HepG2 (cell line): Measurements from ENCODE around the gene URGCP. TPM values are rescaled to one million over a fixed set of nuclear protein-coding genes. Genes with fewer than 3 reads are reported as not detected.

Experiments used
- CENPT ChIP-seq: sonication (generic); formaldehyde crosslinking; IDR thresholded peaks from 2 replicates; pipeline ENCODE4 v1.8.0; 2022; ENCODE audit warnings: low read depth, mild to moderate bottlenecking, moderate library complexity, missing genetic modification reagents
- CENPX ChIP-seq: sonication (generic); formaldehyde crosslinking; IDR thresholded peaks from 2 replicates; pipeline ENCODE4 v1.9.0; 2021; ENCODE audit warnings: mild to moderate bottlenecking, missing genetic modification reagents, moderate library complexity
- CHCHD3 ChIP-seq: sonication (generic); formaldehyde crosslinking; IDR thresholded peaks from 2 replicates; pipeline ENCODE4 v1.8.0; 2022; ENCODE audit warnings: mild to moderate bottlenecking, missing genetic modification reagents, moderate library complexity
- ELF3 ChIP-seq: IDR thresholded peaks from 2 replicates; pipeline ENCODE4 v1.6.1; 2016; ENCODE audit warnings: missing genetic modification reagents, missing compliant biosample characterization
- FOSL2 ChIP-seq: sonication (generic); formaldehyde crosslinking; IDR thresholded peaks from 2 replicates; pipeline ENCODE4 v1.4.0; 2020; ENCODE audit warnings: missing genetic modification reagents
- FOXP1 ChIP-seq, 2 experiments: fragments of 450-650 bp in 1 of 2; IDR thresholded peaks; 2 replicates each; pipeline ENCODE4 v1.6.1; 2017 to 2018; ENCODE audit warnings: antibody characterized with exemption in 1 of 2
- HHEX ChIP-seq: IDR thresholded peaks from 2 replicates; pipeline ENCODE4 v1.6.1; 2016; ENCODE audit warnings: control low read depth
- ISL2 ChIP-seq: sonication (generic); formaldehyde crosslinking; IDR thresholded peaks from 2 replicates; pipeline ENCODE4 v1.5.0; 2020; ENCODE audit warnings: missing genetic modification reagents
- MBD4 ChIP-seq: IDR thresholded peaks from 2 replicates; pipeline ENCODE4 v1.6.1; 2012; ENCODE audit warnings: low read length, inconsistent platforms, borderline replicate concordance
- MIXL1 ChIP-seq: IDR thresholded peaks from 2 replicates; pipeline ENCODE4 v1.6.1; 2016
- MTF2 ChIP-seq: sonication (generic); formaldehyde crosslinking; IDR thresholded peaks from 2 replicates; pipeline ENCODE4 v1.5.0; 2020; ENCODE audit warnings: missing genetic modification reagents, borderline replicate concordance
- NFATC3 ChIP-seq: sonication (generic); formaldehyde crosslinking; IDR thresholded peaks from 2 replicates; pipeline ENCODE4 v1.5.1; 2020; ENCODE audit warnings: mild to moderate bottlenecking, missing genetic modification reagents
- RAD51 ChIP-seq: fragments of 450-650 bp; IDR thresholded peaks from 2 replicates; pipeline ENCODE4 v1.6.1; 2016; ENCODE audit warnings: borderline replicate concordance
- RELA ChIP-seq: sonication (generic); formaldehyde crosslinking; IDR thresholded peaks from 2 replicates; pipeline ENCODE4 v1.4.0; 2020; ENCODE audit warnings: missing genetic modification reagents
- SP5 ChIP-seq: IDR thresholded peaks from 2 replicates; pipeline ENCODE4 v1.6.1; 2016; ENCODE audit warnings: low read depth, borderline replicate concordance
- SRSF1 ChIP-seq: fragments of 200-400 bp; formaldehyde crosslinking; optimal IDR thresholded peaks from 2 replicates; pipeline ENCODE3; 2017; ENCODE audit warnings: mild to moderate bottlenecking, low read depth, low read length, moderate library complexity
- TAF15 ChIP-seq: fragments of 200-400 bp; formaldehyde crosslinking; IDR thresholded peaks from one replicate; pipeline ENCODE4 v1.6.1; 2018; ENCODE audit warnings: mild to moderate bottlenecking, low read depth, low read length; ENCODE audit not compliant: poor library complexity, severe bottlenecking
- ZFP90 ChIP-seq: sonication (generic); formaldehyde crosslinking; IDR thresholded peaks from 2 replicates; pipeline ENCODE4 v1.8.0; 2022; ENCODE audit warnings: missing genetic modification reagents, mild to moderate bottlenecking, inconsistent platforms, borderline replicate concordance
- ZNF572 ChIP-seq: sonication (generic); formaldehyde crosslinking; IDR thresholded peaks from 2 replicates; pipeline ENCODE4 v1.5.1; 2020; ENCODE audit warnings: mild to moderate bottlenecking, missing genetic modification reagents
- ZNF775 ChIP-seq: sonication (generic); formaldehyde crosslinking; IDR thresholded peaks from 2 replicates; pipeline ENCODE4 v1.4.0; 2020; ENCODE audit warnings: missing genetic modification reagents, mild to moderate bottlenecking, moderate library complexity, borderline replicate concordance
- ZNF790 ChIP-seq: sonication (generic); formaldehyde crosslinking; IDR thresholded peaks from 2 replicates; pipeline ENCODE4 v1.8.0; 2022; ENCODE audit warnings: missing genetic modification reagents, mild to moderate bottlenecking, borderline replicate concordance
- ZSCAN30 ChIP-seq: sonication (generic); formaldehyde crosslinking; IDR thresholded peaks from 2 replicates; pipeline ENCODE4 v1.5.0; 2020; ENCODE audit warnings: mild to moderate bottlenecking, missing genetic modification reagents
- ZZZ3 ChIP-seq: sonication (generic); formaldehyde crosslinking; IDR thresholded peaks from 2 replicates; pipeline ENCODE4 v1.4.0; 2020; ENCODE audit warnings: missing genetic modification reagents, mild to moderate bottlenecking, borderline replicate concordance
- polyA plus RNA-seq, 8 experiments: library from polyadenylated mRNA; depleted of rRNA in 3 of 8; stranded (reverse) in 7 of 8; unstranded in 1 of 8; fragments of >200 nt; fragmentation: Illumina TruSeq in 4 of 8; extraction: Trizol in 4 of 8; gene quantifications; 2 replicates each; pipeline versions ENCODE4 v1.2.1 to v1.2.3, GENCODE V29; 2011 to 2016; ENCODE audit warnings: low read depth in 4 of 8, missing spikeins in 1 of 8, mixed read lengths in 1 of 8; ENCODE audit not compliant: insufficient read depth in 1 of 8
- total RNA-seq, 5 experiments: library from RNA; depleted of rRNA; stranded (reverse); fragments of >200 nt; fragmentation: Illumina TruSeq; extraction: Trizol; gene quantifications; 2 replicates each; pipeline ENCODE4 v1.2.3, GENCODE V29; 2016; ENCODE audit warnings: low read depth in 1 of 5
- TF ChIP-seq, protein P1 (sequence below): sonication (generic); formaldehyde crosslinking; IDR thresholded peaks from 2 replicates; pipeline ENCODE4 v1.9.0; 2021; ENCODE audit warnings: missing genetic modification reagents, borderline replicate concordance
- TF ChIP-seq, protein P2 (sequence below): sonication (generic); formaldehyde crosslinking; IDR thresholded peaks from 2 replicates; pipeline ENCODE4 v1.8.0; 2022; ENCODE audit warnings: missing genetic modification reagents, mild to moderate bottlenecking, inconsistent platforms, borderline replicate concordance
- TF ChIP-seq, protein P3 (sequence below): IDR thresholded peaks from 2 replicates; pipeline ENCODE4 v1.6.1; 2016; ENCODE audit warnings: missing genetic modification reagents, missing compliant biosample characterization
- TF ChIP-seq, protein P4 (sequence below): sonication (generic); formaldehyde crosslinking; IDR thresholded peaks from 2 replicates; pipeline ENCODE4 v1.8.1; 2023; ENCODE audit warnings: mild to moderate bottlenecking, missing genetic modification reagents

The URGCP gene
- total and polyA plus RNA-seq, 2 of the 13 experiments (the other 11 are each of a cell fraction or from before 2014, with no cell fraction given), result 22.3 to 25.8 TPM

DNA sequence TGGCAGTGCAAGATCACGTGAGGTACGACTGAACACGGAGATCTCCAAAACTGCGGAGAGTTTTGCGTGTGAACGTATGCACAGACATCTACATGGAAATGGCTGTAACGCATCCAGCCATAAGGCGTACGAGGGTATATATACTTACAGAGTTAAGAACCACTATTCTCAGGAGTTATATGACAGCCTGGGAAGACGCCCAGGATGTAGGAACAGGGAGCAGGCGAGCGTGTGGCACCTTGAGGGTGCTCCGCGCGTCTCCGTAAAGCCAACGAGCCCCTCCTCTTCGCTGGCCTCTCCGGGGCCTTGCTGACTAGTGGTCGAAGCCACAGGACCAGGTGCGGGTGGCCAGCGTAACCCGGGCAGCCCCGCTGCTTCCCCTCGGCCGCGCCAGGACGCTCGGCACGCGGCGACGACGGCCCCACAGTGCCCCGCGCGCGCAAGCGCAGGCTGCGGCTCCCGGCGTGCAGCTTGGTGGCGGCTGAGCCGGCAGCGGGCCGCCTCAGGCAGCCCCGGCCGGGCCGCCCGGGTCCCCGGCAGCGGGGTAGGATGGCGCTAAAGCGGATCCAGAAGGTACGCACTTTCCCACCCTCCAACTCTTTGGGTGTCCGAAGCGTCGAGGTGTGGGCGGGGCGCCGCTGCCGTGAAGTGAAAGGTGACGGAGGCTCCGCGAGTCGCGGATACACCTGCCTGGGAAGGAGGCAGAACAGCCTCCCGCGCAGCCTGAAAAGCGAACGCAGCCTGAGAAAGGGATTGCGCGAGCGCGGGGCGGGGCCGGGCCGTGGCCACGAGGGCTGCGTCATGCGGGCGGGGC lies 19.8 kb upstream of the URGCP start, which contains the start of gene UBE2D4 (continued):
- peak; percentile 43 for TF ChIP-seq FOSL2 (CRISPR knock-in tag)
- TF ChIP-seq ELF3, result peak; percentile 47
- TF ChIP-seq TAF15, result peak; percentile 66
- TF ChIP-seq ZNF790, result peak; percentile 93; the same call in 1 of the 2 replicates
- TF ChIP-seq ZNF572, result no peak
- TF ChIP-seq ZNF775 (CRISPR knock-in tag), result no peak
- no peak for TF ChIP-seq HHEX (CRISPR knock-in tag)
- TF ChIP-seq RELA, result no peak
- TF ChIP-seq ISL2 (CRISPR knock-in tag), result peak; percentile 54
- no peak for TF ChIP-seq RAD51
- TF ChIP-seq, protein P1, sequence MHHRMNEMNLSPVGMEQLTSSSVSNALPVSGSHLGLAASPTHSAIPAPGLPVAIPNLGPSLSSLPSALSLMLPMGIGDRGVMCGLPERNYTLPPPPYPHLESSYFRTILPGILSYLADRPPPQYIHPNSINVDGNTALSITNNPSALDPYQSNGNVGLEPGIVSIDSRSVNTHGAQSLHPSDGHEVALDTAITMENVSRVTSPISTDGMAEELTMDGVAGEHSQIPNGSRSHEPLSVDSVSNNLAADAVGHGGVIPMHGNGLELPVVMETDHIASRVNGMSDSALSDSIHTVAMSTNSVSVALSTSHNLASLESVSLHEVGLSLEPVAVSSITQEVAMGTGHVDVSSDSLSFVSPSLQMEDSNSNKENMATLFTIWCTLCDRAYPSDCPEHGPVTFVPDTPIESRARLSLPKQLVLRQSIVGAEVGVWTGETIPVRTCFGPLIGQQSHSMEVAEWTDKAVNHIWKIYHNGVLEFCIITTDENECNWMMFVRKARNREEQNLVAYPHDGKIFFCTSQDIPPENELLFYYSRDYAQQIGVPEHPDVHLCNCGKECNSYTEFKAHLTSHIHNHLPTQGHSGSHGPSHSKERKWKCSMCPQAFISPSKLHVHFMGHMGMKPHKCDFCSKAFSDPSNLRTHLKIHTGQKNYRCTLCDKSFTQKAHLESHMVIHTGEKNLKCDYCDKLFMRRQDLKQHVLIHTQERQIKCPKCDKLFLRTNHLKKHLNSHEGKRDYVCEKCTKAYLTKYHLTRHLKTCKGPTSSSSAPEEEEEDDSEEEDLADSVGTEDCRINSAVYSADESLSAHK (CRISPR knock-in tag), result no peak
- TF ChIP-seq CENPT (CRISPR knock-in tag), result peak; percentile 89; the same call in 1 of the 2 replicates
- peak; percentile 93 for TF ChIP-seq ZFP90 (CRISPR knock-in tag)
- TF ChIP-seq FOXP1 (IDR thresholded peaks at IDR 0.05), result no peak
- no peak for TF ChIP-seq FOXP1 (CRISPR knock-in tag; IDR thresholded peaks at IDR 0.05)
- no peak; the same call in 1 of the 2 replicates for TF ChIP-seq MIXL1 (CRISPR knock-in tag)
- peak; percentile 93; the same call in 1 of the 2 replicates for TF ChIP-seq ZSCAN30 (CRISPR knock-in tag)
- TF ChIP-seq, protein P2, sequence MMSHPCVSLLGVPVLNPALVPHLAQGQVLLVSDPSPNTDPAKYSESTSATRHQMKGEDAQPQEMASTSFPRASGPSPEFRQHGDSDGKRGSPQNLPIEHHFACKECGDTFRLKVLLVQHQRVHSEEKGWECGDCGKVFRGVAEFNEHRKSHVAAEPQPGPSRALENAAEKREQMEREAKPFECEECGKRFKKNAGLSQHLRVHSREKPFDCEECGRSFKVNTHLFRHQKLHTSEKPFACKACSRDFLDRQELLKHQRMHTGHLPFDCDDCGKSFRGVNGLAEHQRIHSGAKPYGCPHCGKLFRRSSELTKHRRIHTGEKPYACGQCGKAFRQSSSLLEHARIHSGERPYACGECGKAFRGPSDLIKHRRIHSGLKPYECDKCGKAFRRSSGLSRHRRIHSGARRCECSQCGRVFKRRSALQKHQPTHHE, result no peak; the same call in 1 of the 2 replicates
- 0 out of 2 replicates have a peak, but pooled peaks have one; percentile 50 for TF ChIP-seq CHCHD3 (CRISPR knock-in tag)
- no peak; the same call in 1 of the 2 replicates for TF ChIP-seq ZZZ3
- TF ChIP-seq, protein P3, sequence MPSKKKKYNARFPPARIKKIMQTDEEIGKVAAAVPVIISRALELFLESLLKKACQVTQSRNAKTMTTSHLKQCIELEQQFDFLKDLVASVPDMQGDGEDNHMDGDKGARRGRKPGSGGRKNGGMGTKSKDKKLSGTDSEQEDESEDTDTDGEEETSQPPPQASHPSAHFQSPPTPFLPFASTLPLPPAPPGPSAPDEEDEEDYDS (CRISPR knock-in tag), result peak; percentile 78
- TF ChIP-seq SRSF1, result no peak
- TF ChIP-seq NFATC3, result peak; percentile 38; the same call in 1 of the 2 replicates
- TF ChIP-seq MTF2 (CRISPR knock-in tag), result no peak
- no peak for TF ChIP-seq CENPX (CRISPR knock-in tag)
- TF ChIP-seq, protein P4, sequence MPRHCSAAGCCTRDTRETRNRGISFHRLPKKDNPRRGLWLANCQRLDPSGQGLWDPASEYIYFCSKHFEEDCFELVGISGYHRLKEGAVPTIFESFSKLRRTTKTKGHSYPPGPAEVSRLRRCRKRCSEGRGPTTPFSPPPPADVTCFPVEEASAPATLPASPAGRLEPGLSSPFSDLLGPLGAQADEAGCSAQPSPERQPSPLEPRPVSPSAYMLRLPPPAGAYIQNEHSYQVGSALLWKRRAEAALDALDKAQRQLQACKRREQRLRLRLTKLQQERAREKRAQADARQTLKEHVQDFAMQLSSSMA, result no peak
- no peak for TF ChIP-seq MBD4
- TF ChIP-seq SP5 (CRISPR knock-in tag), result peak; percentile 82; the same call in 1 of the 2 replicates
